ENCODE measurements around the gene SOCS6.

DNA sequence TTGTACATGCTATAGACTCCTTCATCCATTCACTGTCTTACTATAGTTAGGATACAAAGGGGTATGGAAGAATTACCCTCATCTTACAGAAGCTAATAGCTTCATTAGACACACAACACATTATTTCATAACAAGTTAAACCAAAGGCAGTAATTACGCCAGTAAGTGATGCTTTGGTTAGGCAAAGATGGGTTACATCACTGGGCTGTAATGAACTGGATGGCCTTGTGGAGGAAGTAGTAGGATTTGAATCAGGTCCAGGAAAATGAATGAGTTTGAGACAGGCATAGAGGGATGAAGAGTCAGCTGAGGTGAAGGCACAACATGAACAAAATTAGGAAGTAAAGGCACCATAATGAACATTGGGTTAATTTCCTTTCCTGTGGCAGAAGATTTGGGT lies 80.1 kb downstream of the SOCS6 start:
- TF ChIP-seq TEAD4 (IDR thresholded peaks at IDR 0.05; ENCODE audit: borderline replicate concordance, insufficient read depth), result no peak
- TF ChIP-seq TCF12 (IDR thresholded peaks at IDR 0.05), result no peak
- TF ChIP-seq, protein P1, sequence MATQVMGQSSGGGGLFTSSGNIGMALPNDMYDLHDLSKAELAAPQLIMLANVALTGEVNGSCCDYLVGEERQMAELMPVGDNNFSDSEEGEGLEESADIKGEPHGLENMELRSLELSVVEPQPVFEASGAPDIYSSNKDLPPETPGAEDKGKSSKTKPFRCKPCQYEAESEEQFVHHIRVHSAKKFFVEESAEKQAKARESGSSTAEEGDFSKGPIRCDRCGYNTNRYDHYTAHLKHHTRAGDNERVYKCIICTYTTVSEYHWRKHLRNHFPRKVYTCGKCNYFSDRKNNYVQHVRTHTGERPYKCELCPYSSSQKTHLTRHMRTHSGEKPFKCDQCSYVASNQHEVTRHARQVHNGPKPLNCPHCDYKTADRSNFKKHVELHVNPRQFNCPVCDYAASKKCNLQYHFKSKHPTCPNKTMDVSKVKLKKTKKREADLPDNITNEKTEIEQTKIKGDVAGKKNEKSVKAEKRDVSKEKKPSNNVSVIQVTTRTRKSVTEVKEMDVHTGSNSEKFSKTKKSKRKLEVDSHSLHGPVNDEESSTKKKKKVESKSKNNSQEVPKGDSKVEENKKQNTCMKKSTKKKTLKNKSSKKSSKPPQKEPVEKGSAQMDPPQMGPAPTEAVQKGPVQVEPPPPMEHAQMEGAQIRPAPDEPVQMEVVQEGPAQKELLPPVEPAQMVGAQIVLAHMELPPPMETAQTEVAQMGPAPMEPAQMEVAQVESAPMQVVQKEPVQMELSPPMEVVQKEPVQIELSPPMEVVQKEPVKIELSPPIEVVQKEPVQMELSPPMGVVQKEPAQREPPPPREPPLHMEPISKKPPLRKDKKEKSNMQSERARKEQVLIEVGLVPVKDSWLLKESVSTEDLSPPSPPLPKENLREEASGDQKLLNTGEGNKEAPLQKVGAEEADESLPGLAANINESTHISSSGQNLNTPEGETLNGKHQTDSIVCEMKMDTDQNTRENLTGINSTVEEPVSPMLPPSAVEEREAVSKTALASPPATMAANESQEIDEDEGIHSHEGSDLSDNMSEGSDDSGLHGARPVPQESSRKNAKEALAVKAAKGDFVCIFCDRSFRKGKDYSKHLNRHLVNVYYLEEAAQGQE (IDR thresholded peaks at IDR 0.05; ENCODE audit: low read depth, low read length), result no peak
- TF ChIP-seq, protein P2, sequence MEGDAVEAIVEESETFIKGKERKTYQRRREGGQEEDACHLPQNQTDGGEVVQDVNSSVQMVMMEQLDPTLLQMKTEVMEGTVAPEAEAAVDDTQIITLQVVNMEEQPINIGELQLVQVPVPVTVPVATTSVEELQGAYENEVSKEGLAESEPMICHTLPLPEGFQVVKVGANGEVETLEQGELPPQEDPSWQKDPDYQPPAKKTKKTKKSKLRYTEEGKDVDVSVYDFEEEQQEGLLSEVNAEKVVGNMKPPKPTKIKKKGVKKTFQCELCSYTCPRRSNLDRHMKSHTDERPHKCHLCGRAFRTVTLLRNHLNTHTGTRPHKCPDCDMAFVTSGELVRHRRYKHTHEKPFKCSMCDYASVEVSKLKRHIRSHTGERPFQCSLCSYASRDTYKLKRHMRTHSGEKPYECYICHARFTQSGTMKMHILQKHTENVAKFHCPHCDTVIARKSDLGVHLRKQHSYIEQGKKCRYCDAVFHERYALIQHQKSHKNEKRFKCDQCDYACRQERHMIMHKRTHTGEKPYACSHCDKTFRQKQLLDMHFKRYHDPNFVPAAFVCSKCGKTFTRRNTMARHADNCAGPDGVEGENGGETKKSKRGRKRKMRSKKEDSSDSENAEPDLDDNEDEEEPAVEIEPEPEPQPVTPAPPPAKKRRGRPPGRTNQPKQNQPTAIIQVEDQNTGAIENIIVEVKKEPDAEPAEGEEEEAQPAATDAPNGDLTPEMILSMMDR (IDR thresholded peaks at IDR 0.05), result no peak
- TF ChIP-seq POLR2AphosphoS5 (IDR thresholded peaks at IDR 0.05; ENCODE audit: low read depth, low read length), result no peak
- no peak for TF ChIP-seq EZH2phosphoT487 (IDR thresholded peaks at IDR 0.05; ENCODE audit: borderline replicate concordance, low read depth)
- TF ChIP-seq, protein P3, sequence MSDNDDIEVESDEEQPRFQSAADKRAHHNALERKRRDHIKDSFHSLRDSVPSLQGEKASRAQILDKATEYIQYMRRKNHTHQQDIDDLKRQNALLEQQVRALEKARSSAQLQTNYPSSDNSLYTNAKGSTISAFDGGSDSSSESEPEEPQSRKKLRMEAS (IDR thresholded peaks at IDR 0.05; ENCODE audit: low read depth), result no peak
- TF ChIP-seq RAD21 (IDR thresholded peaks at IDR 0.05; ENCODE audit: low read length), result no peak
- no peak for TF ChIP-seq TAF1 (IDR thresholded peaks at IDR 0.05; ENCODE audit: borderline replicate concordance, low read depth, low read length)
